Inferior parietal cortex (tissue), 1 donor: ENCODE data around the gene KLHDC7A.
"Not testable (repeated sequence)": the region's sequence is repeated elsewhere in the genome, so short reads cannot be mapped to it uniquely, and the experiment has no call there.

Source experiments
- DNase-seq: peaks from one replicate; pipeline ENCODE4 v3.0.0-alpha.2; 2016; ENCODE audit errors: extremely low spot score

The KLHDC7A gene

DNA sequence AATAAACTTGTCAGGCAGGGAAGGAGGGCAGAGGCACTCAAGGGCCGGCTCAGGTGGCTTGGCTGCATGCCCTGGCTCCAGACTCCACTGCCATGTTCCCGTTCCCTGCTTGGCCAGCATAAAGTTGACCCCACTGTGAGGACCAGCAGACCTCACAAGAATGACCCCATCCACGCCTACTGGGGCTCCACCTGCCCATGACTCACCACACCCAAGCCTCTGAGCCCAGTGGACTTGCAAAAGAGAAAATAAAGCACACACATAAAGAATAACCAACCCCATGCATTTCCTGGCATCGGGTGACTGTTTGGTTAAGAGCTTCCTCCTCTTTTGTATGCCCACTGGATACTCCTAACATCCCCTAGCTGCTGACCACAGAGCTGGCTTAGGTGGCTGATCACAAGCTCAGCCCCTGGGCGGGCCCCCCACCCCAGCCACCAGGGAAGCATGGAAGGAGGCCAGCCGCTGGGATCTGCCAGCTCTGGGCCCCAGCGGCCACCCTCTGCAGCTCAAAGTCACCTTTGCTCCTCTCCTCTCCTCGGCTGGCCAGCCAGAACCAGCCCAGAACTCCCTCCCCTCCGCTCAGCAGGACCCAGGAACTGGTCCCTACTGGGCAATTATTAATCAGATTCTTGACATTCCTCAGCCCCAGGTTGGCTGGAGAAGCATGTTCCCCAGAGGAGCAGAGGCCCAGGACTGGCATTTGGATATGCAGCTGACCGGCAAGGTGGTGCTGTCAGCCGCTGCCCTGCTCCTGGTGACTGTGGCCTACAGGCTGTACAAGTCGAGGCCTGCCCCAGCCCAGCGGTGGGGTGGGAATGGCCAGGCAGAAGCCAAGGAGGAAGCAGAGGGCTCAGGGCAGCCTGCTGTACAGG is at the start of gene KLHDC7A:
KLHDC7A (plus strand) TSS at position 616 of the 875 bp plus-strand sequence; CDS start at position 668, 52 bp downstream.
- DNase-seq = no peak

DNA sequence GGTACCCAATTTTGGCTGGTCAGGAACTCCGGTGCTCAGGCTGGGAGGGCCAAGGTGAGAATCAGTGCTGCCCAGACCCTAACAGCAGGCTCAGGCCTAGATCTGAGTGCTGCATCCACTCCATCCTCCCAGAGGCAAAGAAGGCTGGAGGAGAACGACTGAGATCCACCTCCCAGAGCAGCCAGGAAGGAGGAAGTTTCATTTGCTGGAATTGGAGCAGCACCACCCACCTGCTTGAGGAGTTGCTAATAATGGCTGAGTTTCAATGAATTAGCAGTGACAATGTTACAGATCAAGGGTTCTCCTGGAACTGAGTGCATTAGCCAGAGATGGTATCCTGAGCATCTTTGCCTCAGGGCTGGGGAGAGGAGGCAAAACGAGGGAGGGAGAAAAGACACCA is 46.7 kb upstream of the KLHDC7A start:
- no peak for DNase-seq

DNA sequence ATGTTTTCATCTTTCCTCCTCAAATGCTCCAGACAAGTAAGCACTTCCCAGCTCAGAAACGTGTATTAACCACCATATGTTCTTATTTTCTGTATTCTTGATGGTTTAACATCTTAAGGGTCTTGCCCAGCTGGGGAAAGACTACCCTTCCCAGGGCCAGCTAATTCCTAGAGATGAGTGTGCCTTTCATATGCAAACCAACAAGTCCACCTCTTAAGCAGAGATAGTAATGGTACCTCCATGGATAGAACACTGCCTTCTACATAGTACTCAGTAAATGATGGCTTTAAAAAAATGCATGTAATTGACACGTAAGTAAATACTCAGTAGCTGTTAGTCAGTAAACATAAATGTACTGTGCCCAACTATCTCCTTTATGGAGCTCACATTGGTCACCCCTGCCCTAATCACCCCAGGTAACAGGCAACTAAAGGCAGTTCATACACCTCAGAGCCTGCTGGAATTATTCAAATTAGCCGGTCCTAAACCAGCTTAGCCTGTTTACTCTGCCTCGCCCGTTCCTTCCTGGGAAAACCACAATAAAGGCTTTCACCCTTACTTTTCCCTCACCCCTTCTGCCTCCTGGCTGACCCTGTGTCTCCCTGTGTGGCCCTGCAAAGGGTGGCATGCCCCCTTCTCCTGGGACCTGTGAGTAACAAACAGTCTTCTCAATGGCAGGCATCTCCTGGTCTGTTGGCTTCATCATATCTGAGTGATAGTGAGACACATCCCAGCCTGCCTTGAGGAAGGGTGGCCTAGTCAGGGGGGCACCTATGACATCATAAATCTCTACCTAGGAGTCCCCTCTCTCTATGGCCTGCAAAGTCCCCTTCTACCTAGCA is 40.1 kb upstream of the KLHDC7A start:
- DNase-seq = no peak

DNA sequence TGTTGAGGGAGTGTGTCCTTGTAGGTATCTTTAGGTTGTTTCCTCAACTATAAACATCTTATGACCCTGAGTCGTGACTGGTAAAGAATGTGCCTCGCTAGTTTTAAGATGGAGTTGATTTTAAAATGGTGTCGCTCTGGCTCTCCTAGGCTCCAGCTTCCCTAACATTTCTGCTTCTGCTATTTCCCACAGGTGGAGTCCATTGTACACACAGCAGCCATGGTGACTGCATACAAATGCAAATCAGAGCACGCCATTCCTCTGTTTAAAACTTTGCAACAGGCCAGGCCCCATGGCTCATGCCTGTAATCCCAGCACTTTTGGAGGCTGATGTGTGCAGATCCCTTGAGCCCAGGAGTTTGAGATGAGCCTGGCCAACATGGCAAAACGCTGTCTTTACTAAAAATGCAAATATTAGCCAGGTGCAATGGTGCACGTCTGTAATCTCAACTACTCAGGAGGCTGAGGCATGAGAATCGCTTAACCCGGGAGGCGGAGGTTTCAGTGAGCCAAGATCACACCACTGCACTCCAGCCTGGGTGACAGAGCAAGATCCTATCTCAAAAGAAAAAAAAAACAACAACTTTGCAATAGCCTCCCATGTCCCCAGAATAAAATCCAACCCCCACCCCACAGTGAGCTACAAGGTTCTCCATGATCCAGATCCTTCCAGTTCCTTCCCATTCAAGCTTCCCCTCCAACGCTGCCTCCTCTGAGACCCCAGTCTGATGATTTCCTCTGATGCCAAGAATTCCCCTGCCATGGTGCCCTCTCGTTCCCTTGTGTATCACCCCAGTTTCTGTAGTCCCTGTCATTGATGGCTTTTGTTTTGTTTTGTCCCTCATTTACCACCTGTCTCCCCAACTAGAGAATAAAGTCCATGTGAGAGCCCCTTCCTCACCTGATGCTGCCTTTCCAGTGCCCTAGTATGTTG is 36.9 kb upstream of the KLHDC7A start:
- no peak for DNase-seq

DNA sequence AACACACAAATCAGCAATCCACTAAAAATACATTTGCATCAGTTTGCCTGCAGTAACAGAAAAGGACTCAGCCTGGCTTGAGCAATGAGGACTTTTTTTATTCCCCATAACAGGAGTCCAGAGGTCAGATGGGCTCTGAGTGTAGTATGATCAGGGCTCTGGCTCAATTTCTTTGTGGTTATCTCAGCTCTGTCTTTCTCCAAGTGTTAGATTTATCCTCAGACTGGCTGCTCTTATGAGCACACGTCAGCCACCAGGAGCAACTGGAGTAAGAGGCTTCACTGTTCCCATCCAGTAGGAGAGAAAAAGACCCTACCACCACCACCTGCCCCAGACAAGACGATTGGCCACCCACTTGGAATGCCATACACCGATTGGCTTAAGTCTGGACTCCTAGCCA is 36.2 kb upstream of the KLHDC7A start:
- DNase-seq = no peak

DNA sequence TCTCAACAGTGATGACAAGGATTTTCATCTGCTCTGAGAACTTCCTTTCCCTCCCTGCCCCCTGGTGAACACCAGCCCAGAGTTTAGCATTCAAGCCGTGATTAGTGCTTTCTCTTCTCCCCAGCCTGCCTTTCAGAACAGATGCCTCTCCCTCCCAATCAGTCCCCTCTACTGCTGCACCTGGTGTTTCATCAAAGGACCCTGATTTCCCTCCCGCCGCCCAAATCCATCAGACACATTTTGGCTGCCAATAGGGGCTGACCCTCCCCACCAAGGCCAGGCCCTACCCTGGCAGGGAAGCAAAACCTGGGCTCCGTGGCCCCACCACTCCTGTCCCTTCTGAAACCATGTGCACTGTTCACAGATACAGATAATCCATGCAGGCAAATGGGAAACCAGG is 34.0 kb upstream of the KLHDC7A start:
- DNase-seq = no peak

DNA sequence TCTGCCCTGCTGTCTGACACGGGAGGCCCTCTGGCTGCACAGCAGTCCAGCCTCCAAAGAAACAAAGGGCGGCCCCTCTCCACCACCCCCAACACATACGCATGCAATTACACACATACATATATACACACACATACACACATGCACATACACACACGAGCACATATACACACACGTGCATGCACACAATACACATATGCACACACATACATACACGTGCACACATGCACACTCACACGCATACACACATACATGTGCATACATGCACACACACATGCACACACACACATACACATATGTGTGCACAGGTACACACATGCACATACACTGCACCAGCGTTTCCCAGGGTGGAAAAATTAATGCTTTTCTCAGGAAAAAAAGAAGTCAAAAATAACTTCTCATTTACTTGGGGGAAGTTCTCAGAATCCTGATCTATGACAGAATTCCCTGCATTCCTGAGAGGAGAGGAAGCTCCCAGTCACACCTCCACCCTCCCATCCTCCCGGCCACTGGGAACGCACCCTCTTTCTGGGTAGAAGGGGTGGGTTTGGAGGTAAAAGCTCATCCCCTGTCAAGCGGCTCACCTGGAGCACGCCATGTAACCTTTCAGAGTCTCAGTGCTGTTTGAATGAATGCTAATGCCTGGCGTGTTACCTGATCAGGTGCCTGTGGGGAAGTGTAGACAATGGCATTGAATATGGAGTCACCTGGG is 33.1 kb upstream of the KLHDC7A start:
- no peak for DNase-seq

DNA sequence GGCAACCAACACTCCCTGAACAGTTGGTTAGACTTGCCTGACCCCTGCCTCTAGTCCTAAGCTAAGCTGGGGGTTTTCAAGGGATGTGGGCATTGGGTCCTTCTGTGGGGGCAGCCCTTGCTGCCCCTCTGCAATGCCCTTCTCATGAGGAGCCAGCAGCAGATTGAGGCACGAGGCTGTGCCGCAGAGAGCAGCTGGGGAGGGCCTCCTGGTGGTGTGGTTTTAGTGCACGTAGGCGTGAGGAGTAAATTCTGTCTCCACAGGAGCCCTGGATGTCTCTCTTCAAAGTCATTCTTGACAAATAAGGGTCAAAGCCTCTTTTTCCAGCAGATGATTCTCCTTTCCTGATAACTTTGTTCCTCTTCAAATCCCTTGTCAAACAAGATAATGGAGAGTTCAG is 31.8 kb upstream of the KLHDC7A start:
- DNase-seq = no peak

DNA sequence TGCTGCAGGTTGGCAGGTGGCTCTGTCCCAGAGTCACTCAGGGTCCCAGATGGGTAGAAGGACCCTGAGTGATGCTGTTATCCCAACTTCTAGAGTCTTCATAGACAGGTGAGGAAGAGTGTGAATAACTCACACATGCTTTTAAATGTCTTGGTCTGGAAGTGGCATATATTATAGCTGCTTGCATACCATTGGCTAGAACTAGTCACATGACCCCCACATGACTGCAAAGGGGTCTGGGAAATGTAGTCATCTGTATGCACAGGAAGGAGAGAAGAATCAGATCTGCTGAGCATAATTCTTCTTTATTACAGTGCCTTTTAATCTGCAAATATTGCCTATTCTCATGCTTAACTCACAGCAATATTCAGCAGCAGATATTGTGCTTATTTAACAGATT is 28.2 kb upstream of the KLHDC7A start:
- DNase-seq = peak; percentile 6

DNA sequence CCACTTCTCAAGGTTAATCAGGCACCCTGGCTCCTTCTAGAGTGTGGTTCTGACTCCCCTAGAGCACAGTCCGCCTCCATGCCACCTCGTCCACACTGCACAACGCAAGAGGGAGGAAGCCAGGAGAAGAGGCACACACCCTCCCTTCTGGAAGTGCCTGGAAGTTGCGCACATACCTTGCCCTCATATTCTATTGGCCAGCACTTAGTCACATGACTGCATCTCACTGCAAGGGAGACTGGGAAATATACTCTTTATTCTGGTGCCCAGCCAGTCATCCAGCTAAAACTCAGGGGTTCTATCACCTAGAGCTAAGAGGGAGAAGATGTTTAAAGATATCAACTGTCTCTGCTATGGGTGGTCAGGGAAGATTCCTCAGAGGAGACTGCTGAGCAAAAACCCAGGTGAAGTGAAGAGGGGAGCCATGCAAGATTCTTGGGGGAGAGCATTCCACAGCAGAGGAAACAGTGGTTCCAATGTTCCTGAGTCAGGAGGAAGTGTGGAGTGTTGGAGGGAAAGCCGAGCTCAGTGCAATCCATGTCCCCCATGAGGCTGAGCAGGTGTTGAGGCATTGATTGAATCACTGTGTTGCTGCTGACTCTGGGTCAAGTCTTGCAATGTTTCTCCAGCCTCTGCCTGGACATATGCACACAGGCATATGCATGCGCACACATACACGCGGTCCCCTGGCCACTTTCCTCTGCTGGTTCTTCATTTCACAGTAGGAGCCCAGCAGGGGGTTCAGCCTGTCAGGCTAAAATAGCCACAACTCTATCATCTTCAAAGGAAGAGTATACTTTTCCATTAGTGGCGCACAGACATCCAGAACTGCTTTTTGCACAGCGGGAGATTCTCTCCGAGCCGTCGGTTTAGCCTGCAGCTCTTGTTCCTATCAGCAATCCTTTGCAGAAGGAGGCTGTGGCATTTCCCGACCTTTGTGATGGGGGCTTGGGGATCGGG is 22.3 kb upstream of the KLHDC7A start:
- no peak for DNase-seq

DNA sequence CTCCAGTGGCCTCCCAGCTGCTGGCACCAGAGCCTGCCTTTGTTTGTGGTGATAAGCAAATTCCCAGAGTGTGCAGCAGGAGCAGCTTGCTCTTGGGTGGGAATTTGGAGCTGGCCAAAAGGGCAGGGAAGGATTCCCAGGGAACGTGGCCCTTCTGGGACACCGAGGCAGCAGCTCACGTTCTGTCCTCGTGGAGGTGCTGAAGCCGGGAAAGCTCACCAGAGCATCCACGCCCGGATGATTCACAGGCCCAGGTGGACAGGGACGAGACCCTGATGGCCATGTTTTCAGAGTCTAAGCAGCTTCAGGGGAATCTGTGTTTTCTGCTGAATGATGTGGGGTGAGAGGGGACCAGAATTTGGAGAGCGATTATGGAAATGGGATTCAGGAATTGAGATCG is 19.1 kb upstream of the KLHDC7A start:
- no peak for DNase-seq

DNA sequence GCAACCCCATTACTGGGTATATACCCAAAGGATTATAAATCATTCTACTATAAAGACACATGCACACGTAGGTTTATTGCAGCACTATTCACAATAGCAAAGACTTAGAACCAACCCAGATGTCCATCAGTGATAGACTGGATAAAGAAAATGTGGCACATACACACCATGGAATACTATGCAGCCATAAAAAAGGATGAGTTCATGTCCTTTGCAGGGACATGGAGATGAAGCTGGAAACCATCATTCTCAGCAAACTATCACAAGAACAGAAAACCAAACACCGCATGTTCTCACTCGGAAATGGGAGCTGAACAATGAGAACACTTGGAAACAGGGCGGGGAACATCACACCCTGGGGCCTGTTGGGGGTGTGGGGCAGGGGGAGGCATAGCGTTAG is 18.2 kb upstream of the KLHDC7A start:
- not testable (repeated sequence) for DNase-seq

DNA sequence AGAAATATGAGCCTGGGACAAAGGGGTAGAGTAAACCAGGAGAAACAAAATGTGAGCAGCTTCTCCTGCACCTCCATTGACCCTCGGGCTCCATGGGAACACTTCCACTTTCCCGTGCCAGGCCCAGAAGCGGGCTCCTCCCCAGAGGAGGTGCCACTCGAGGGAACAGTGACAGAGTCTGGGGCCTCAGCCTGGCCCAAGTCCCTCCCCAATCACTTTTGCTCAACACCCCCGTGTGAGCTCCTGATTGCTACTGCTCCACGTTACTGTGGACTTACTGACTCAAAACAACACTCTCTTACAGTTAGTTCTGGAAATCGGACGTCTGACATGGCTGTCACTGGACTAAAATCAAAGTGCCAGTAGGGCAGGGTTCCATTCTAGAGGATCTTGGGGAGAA is 17.7 kb upstream of the KLHDC7A start:
- DNase-seq = no peak

DNA sequence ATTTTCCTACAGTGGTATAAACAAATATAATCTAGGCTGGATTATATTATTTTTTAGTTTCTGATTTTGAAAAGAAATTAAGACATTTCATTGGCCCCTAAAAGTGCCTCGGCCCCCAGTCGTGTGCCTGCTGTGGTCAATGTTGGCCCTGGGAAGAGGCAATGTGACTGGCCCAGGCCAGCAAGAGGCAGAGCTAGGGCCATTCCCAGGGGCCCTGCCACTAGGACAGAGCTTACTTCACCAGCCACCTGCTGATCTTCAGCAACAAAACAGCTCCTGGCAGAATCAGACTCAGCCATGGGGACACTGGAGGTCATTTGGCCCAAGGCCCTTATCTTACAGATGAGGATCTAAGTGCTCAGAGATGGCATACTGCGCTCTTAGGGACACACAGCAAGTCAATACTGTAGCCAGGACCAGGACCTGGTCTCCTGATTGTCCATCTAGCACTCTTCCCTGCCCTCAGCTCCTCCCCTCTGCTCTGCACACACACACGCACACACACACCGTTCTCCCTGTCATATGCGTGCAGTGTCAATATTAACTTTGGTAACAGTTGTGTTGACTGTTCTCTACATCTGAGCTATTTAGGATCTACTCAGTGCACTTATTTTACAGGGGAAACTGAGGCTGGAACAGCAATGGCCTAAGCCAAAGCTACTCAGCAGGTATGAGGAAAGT is 16.6 kb upstream of the KLHDC7A start:
- no peak for DNase-seq

DNA sequence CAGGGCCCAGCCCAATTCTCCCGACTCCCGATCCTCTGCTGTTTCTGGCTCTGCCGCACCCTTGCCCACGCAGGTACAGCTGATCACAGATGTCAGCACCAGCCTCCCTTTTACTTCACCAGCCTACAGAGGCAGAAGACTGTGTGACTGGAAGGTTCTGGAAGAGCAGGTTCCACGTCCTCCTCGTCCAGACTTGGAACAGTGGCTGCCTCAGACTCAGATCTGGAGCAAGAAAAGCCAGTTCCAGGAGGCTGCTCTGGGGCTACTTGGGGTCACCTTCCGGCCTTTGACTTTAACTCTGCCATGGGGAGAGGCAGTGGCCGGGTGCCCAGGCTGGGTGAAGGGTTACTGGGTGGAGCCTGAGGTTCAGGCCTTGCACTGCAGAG is 16.1 kb upstream of the KLHDC7A start:
- DNase-seq = no peak

DNA sequence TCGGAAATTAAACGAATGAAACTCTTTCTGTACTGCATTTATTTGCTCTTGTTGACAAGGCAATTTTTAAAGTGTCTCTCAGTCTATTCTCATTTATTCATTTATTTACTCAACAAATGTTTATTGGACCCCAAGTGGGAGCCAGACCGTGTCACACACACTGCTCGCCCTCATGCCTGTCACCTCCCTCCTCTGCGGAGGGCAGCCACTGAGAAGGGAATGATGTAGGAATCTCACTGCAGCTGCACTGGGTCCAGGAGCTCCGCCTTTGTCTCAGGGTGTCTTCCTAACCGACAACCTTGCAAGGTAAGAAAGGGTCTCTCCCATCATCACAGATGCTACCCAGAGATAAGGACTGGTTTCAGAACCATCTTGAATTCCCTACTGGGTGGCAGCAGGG is 14.1 kb upstream of the KLHDC7A start:
- DNase-seq = no peak

DNA sequence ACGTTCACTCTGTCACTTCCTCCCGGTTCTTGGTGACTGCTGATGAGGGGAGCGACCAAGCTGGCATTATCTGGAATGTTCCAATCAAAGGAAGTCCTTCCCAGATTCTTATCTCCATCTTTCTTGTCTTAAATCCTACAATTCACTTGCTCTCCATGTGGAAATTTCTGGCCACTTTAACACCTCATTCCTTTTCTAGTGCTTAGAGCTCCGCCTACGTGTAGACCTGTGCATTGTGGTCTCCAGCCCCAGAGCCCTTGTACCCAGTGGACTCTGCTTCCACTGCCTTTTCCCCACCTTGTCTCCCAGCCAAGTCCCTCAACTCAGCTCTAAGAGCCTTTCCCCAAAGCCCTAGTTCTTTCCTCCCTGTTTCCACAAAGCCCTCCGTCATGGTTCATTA is 12.2 kb upstream of the KLHDC7A start:
- DNase-seq = no peak

DNA sequence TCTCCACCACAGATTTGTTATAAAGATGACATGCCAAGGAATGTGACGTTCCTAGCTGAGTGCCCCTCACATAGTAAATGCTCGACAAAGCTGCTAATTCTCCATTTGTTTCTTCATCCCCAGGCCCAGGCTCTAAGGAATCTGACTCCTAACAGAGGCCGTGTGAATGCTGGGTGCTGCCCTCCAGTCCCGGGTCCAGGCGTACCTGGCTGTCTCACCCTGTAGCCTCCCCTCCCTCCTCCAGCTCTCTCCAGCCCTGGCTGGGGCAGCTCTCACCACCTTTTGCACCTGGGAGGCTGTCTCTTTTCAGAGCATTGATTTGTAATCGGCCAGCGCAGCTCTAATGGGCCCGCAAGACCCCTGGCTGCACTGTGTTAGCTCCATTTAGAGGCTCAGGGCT is 11.2 kb upstream of the KLHDC7A start:
- no peak for DNase-seq

DNA sequence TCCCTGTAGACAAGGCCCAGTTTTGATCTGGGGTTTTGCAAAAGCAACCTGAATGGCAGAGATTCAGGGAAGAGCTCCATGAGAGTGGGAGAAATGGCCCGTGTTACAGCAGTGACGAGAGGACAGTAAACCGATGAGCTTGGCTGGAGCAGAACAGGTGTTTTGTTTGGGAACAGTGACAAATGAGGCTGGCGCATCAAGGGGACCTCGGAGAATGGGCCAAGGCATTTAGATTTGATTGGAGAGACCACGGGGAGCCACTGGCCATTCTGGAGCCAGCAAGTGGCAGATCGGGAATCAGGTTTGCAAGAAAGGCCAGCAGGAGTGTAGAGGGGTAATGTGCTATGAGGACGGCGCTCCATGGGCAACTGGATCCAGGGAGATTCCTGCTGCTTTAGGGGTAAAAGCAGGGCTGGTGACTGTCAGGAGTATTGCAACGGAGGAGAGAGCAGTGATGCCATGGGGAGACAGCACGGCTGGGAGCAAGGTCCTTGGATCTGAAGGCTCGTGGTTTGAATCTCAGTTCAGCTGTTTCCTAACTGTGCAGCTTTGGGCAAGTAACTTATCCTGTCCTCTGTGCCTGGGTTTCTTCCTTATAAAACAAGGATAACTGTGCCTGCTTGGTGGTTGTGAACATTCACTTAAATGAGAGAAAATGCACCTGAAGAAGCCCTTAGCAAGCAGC is 9.9 kb upstream of the KLHDC7A start:
- no peak for DNase-seq
